ENCODE data around the gene UNG.

Gene UNG

GRCh38 chr12:109074866-109075265 lies 22.5 kb upstream of the UNG start:
- TF ChIP-seq, protein P1, sequence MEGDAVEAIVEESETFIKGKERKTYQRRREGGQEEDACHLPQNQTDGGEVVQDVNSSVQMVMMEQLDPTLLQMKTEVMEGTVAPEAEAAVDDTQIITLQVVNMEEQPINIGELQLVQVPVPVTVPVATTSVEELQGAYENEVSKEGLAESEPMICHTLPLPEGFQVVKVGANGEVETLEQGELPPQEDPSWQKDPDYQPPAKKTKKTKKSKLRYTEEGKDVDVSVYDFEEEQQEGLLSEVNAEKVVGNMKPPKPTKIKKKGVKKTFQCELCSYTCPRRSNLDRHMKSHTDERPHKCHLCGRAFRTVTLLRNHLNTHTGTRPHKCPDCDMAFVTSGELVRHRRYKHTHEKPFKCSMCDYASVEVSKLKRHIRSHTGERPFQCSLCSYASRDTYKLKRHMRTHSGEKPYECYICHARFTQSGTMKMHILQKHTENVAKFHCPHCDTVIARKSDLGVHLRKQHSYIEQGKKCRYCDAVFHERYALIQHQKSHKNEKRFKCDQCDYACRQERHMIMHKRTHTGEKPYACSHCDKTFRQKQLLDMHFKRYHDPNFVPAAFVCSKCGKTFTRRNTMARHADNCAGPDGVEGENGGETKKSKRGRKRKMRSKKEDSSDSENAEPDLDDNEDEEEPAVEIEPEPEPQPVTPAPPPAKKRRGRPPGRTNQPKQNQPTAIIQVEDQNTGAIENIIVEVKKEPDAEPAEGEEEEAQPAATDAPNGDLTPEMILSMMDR (IDR thresholded peaks at IDR 0.05; ENCODE audit: low read depth, low read length): no peak
- H3K4me3 ChIP-seq (ENCODE audit: low read depth, low read length): no peak overlapping the region

DNA sequence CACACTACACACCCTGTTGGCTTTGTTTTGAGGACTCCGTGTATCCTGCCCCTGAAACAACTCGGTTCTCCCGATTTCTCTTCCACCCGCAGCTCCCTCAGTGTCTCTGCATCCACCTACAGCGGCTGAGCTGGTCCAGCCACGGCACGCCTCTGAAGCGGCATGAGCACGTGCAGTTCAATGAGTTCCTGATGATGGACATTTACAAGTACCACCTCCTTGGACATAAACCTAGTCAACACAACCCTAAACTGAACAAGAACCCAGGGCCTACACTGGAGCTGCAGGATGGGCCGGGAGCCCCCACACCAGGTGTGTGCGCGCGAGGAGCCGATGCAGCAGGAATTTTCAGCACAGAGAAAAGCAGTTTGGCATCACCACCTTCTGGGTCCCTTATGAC lies 14.6 kb upstream of the UNG start:
- TF ChIP-seq, protein P1 (IDR thresholded peaks at IDR 0.05; ENCODE audit: low read depth, low read length): no peak
- no peak overlapping the region for H3K4me3 ChIP-seq (ENCODE audit: low read depth, low read length)

DNA sequence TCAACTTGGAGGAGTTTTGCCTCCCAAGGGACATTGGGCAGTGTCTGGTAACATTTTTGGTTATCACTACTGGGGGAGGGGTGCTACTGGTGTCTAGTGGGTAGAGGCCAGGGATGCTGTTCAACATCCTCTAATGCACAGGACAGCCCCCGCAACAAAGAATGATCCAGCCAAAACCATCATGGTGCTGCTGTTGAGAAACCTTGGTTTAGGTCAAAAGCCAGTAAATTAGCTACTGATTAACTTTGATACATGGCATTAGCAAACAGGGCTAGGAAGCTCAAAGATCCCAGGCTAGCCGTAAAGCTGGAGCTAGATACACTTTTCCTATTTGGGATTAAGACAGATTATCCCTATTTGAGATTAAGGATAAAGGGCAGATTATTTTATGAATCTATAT lies 13.0 kb upstream of the UNG start:
- TF ChIP-seq, protein P1 (IDR thresholded peaks at IDR 0.05; ENCODE audit: low read depth, low read length): no peak

DNA sequence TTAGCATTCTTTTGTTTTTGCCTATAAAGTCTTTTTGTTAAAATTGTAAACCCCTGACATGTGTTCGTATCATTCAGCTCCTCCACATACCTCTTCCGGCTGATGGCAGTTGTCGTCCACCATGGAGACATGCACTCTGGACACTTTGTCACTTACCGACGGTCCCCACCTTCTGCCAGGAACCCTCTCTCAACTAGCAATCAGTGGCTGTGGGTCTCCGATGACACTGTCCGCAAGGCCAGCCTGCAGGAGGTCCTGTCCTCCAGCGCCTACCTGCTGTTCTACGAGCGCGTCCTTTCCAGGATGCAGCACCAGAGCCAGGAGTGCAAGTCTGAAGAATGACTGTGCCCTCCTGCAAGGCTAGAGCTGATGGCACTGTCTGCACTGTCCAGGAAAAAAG lies 11.8 kb upstream of the UNG start:
- TF ChIP-seq, protein P1 (IDR thresholded peaks at IDR 0.05; ENCODE audit: low read depth, low read length): no peak
- H3K4me3 ChIP-seq (ENCODE audit: low read depth, low read length): no peak overlapping the region

More for the DNA sequence above, 13.0 kb upstream of the UNG start:
- no peak overlapping the region for H3K4me3 ChIP-seq (ENCODE audit: low read depth, low read length)

- H3K4me3 ChIP-seq (ENCODE audit: low read depth, low read length): no peak overlapping the region
- TF ChIP-seq, protein P1 (IDR thresholded peaks at IDR 0.05; ENCODE audit: low read depth, low read length): no peak
These were observed 10.1 kb upstream of the UNG start for GRCh38 chr12:109087250-109087649.

DNA sequence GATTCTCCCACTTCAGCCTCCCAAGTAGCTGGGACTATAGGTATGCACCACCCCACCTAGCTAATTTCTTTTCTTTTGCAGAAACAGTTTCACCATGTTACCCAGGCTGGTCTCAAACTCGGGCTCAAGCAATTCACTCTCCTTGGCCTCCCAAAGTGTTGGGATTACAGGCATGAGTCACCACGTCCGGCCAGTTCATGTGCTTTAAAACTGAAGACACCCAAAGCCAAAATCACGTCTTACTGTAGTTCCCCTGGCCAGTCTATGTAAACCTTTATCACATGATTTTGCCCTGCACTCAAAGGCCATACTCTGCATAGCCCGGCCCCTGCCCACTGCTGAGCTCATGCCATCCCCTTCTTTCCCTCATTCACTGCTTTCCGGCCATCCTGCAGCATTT lies 8.6 kb upstream of the UNG start:
- TF ChIP-seq, protein P1 (IDR thresholded peaks at IDR 0.05; ENCODE audit: low read depth, low read length): no peak
- H3K4me3 ChIP-seq (ENCODE audit: low read depth, low read length): no peak overlapping the region

- H3K4me3 ChIP-seq (ENCODE audit: low read depth, low read length): no peak overlapping the region
- TF ChIP-seq, protein P1 (IDR thresholded peaks at IDR 0.05; ENCODE audit: low read depth, low read length): no peak
These were observed 7.7 kb upstream of the UNG start for GRCh38 chr12:109089683-109090082.
